HCT116 (cell line): ENCODE measurements around the gene MTG1. TPM values are rescaled to one million over a fixed set of nuclear protein-coding genes. Genes with fewer than 3 reads are reported as not detected.

Source experiments
- ATAC-seq: fragments of 200-7000 bp; cut with Tn5 transposase; 2 replicates; pipeline ENCODE4 v1.9.1; 2020; ENCODE audit warnings: mild to moderate bottlenecking, moderate library complexity
- BruUV-seq: library from RNA; stranded (reverse); fragments of 400-500 nt; replicated peaks from 2 replicates; lab custom pipeline; 2021; lab: Mats Ljungman, UMichigan
- CTCF ChIA-PET: fragments of 300-600 bp; sonication (Branson Sonifier 250); formaldehyde crosslinking; loops from one replicate; lab custom pipeline; 2021; ENCODE audit warnings: antibody characterized with exemption; lab: Charles Lee
- POLR2A ChIA-PET: fragments of 300-600, 350-600 bp; sonication (Branson Sonifier 250); formaldehyde crosslinking; loops from one replicate; lab custom pipeline; 2021; ENCODE audit warnings: antibody characterized with exemption; lab: Charles Lee
- RAD21 ChIA-PET, 2 experiments: fragments of 300-600 bp; sonication (Branson Sonifier 250); formaldehyde crosslinking; loops; one replicate each; lab custom pipeline; 2023; ENCODE audit warnings: low total read pairs in 2 of 2; ENCODE audit not compliant: uncharacterized antibody in 2 of 2, unreplicated experiment in 2 of 2, low non-redundant PET in 1 of 2; lab: Charles Lee
- DNase-seq: peaks from one replicate; pipeline ENCODE4 v3.0.0-alpha.2; 2010; ENCODE audit warnings: low read depth, low spot score
- H2AFZ ChIP-seq: fragments of 200-600 bp; shearing (Covaris generic), sonication (generic); 2 replicates; pipeline ENCODE4 v1.6.1; 2017; ENCODE audit warnings: low read depth, mixed run types, mixed read lengths, antibody characterized with exemption, low read length; ENCODE audit not compliant: poor library complexity, severe bottlenecking
- H3K27ac ChIP-seq: 2 replicates; pipeline ENCODE4 v1.5.1; 2012; ENCODE audit warnings: low read depth, low read length
- H3K27me3 ChIP-seq: fragments of 200-600 bp; sonication (generic); 2 replicates; pipeline ENCODE4 v1.6.1; 2016; ENCODE audit warnings: mixed run types, low read length, mixed read lengths; ENCODE audit not compliant: insufficient read depth
- H3K36me3 ChIP-seq, 2 experiments: fragments of 200-500 bp in 1 of 2; fragments of 200-600 bp in 1 of 2; sonication (Bioruptor generic) in 1 of 2; sonication (generic) in 1 of 2; 2 replicates each; pipeline versions ENCODE4 v1.5.1 to v1.6.1; 2014 to 2016; ENCODE audit warnings: low read length in 2 of 2, inconsistent platforms in 1 of 2, mixed read lengths in 1 of 2, mixed run types in 1 of 2; ENCODE audit not compliant: insufficient read depth in 2 of 2, control insufficient read depth in 1 of 2
- H3K4me1 ChIP-seq, 2 experiments: fragments of 200-600 bp in 1 of 2; sonication (generic) in 1 of 2; 2 replicates each; pipeline versions ENCODE4 v1.5.1 to v1.6.1; 2012 to 2017; ENCODE audit warnings: low read length in 2 of 2, inconsistent platforms in 1 of 2, mild to moderate bottlenecking in 1 of 2, mixed read lengths in 1 of 2, mixed run types in 1 of 2, moderate library complexity in 1 of 2; ENCODE audit not compliant: insufficient read depth in 2 of 2, control insufficient read depth in 1 of 2
- H3K4me2 ChIP-seq: fragments of 200-600 bp; sonication (generic); 2 replicates; pipeline ENCODE4 v1.6.1; 2017; ENCODE audit warnings: mixed run types, low read length, mixed read lengths
- H3K4me3 ChIP-seq, 2 experiments: fragments of 200-600 bp in 1 of 2; sonication (generic) in 1 of 2; replicated peaks in 1 of 2; 2 replicates each; pipeline ENCODE4 v1.5.1; 2011 to 2016; ENCODE audit warnings: low read length in 2 of 2, control low read depth in 1 of 2, low read depth in 1 of 2, mild to moderate bottlenecking in 1 of 2, mixed read lengths in 1 of 2, mixed run types in 1 of 2
- H3K79me2 ChIP-seq: fragments of 200-600 bp; sonication (generic); 2 replicates; pipeline ENCODE4 v1.6.1; 2017; ENCODE audit warnings: mild to moderate bottlenecking, mixed run types, low read length, moderate library complexity, mixed read lengths; ENCODE audit not compliant: insufficient read depth
- H3K9ac ChIP-seq: fragments of 200-600 bp; sonication (generic); 2 replicates; pipeline ENCODE4 v1.6.1; 2016; ENCODE audit warnings: low read length, mixed read lengths
- H3K9me2 ChIP-seq: fragments of 200-600 bp; sonication (generic), shearing (Covaris generic); 2 replicates; pipeline ENCODE4 v1.6.1; 2017; ENCODE audit warnings: mixed run types, mild to moderate bottlenecking, moderate library complexity; ENCODE audit not compliant: insufficient read depth
- H3K9me3 ChIP-seq, 2 experiments: fragments of 200-500 bp in 1 of 2; fragments of 200-600 bp in 1 of 2; sonication (Bioruptor generic) in 1 of 2; sonication (generic) in 1 of 2; 2 replicates each; pipeline ENCODE4 v1.6.1; 2014 to 2017; ENCODE audit warnings: low read length in 2 of 2, mixed read lengths in 2 of 2, inconsistent platforms in 1 of 2, low read depth in 1 of 2, mild to moderate bottlenecking in 1 of 2, mixed run types in 1 of 2, moderate library complexity in 1 of 2; ENCODE audit not compliant: control insufficient read depth in 1 of 2, insufficient read depth in 1 of 2
- H4K20me1 ChIP-seq: fragments of 200-600 bp; sonication (generic), shearing (Covaris generic); 2 replicates; pipeline ENCODE4 v1.6.1; 2017; ENCODE audit warnings: mixed run types, mild to moderate bottlenecking, moderate library complexity; ENCODE audit not compliant: insufficient read depth
- CBX3 ChIP-seq: IDR thresholded peaks from 2 replicates; pipeline ENCODE4 v1.6.1; 2012; ENCODE audit warnings: low read depth
- ELF1 ChIP-seq: IDR thresholded peaks from 2 replicates; pipeline ENCODE4 v1.6.1; 2012; ENCODE audit warnings: low read depth, borderline replicate concordance
- JUND ChIP-seq: IDR thresholded peaks from 2 replicates; pipeline ENCODE4 v1.6.1; 2012
- POLR2AphosphoS5 ChIP-seq: IDR thresholded peaks from 2 replicates; pipeline ENCODE4 v1.6.1; 2011; ENCODE audit warnings: mild to moderate bottlenecking, low read depth, low read length, moderate library complexity
- SIN3A ChIP-seq: IDR thresholded peaks from 2 replicates; pipeline ENCODE4 v1.6.1; 2012; ENCODE audit warnings: low read depth
- SRF ChIP-seq: IDR thresholded peaks from 2 replicates; pipeline ENCODE4 v1.6.1; 2012; ENCODE audit warnings: low read depth
- TCF7L2 ChIP-seq: IDR thresholded peaks from 2 replicates; pipeline ENCODE4 v1.7.0; 2011; ENCODE audit warnings: borderline replicate concordance, inconsistent platforms; ENCODE audit not compliant: insufficient read depth, insufficient read length; ENCODE audit errors: extremely low read depth
- YY1 ChIP-seq: IDR thresholded peaks from 2 replicates; pipeline ENCODE4 v1.6.1; 2011; ENCODE audit warnings: low read length, low read depth, moderate library complexity, mild to moderate bottlenecking; ENCODE audit not compliant: insufficient replicate concordance; ENCODE audit errors: extremely low read depth
- ZNF274 ChIP-seq: fragments of 200-500 bp; sonication (Bioruptor generic); IDR thresholded peaks from 2 replicates; pipeline ENCODE4 v1.6.1; 2014; ENCODE audit warnings: mild to moderate bottlenecking, low read depth, low read length, inconsistent platforms
- intact Hi-C: fragments of 100-400 bp; cut with micrococcal nuclease; formaldehyde crosslinking; loops from 2 replicates; pipeline ENCODE4 v1.10.0; 2022
- total RNA-seq: library from RNA; stranded (reverse); gene quantifications from one replicate; pipeline ENCODE4 v1.2.1, GENCODE V29; 2021; ENCODE audit not compliant: unreplicated experiment
- TF ChIP-seq, protein P1 (sequence below), 3 experiments: fragments of 200-600 bp in 1 of 3; sonication (generic) in 1 of 3; IDR thresholded peaks in 2 of 3; conservative IDR thresholded peaks in 1 of 3; 2 replicates each; pipeline ENCODE4 v1.5.1; 2012 to 2017; ENCODE audit warnings: low read depth in 2 of 3, low read length in 2 of 3, antibody characterized with exemption in 1 of 3, borderline replicate concordance in 1 of 3, control low read depth in 1 of 3, mild to moderate bottlenecking in 1 of 3, mixed read lengths in 1 of 3, mixed run types in 1 of 3, moderate library complexity in 1 of 3; ENCODE audit not compliant: insufficient read depth in 1 of 3
- TF ChIP-seq, protein P2 (sequence below): IDR thresholded peaks from 2 replicates; pipeline ENCODE4 v1.6.1; 2012

The MTG1 gene
- total RNA-seq, 1 experiment from 2014 or later: 23.1 TPM

DNA sequence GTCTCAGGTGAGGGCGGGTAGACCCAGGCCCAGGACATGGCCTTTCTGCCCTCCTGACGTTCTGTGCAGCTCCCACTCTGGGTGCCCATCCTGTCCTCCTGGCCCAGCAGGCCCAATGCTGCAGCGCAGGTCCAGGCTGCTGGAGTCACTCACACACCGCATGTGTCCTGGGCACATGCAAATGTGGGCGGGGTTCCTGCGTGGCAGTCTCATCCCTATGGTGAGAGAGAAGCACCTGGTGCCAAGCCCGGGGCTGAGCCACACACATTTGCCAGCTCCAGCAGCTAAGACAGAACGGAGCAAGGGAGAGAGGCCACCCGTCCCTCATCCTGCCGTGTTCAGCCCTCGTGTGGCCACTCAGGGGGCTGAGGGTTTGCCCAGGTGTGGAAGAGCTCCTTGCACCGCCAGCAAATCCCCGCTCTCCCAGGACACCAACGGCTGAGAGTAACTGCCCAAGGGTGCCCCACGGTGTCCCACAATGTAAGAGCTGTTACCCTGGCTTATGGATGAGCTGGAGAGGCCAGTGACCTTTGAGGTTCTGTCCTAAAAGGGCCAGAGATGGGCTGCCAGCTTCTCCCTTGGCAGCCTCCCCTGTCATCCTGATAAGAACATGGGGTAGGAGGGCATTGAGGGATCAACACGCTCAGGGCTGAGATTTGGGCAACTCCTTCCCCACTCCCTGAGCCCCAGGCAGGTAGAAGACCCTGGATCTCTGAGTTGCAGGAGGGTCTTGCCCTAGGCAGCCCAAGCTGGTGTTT, 40.6 kb upstream of the MTG1 start (continued):
- no peak for TF ChIP-seq YY1
- TF ChIP-seq POLR2AphosphoS5: no peak
- no peak for TF ChIP-seq TCF7L2
- no peak for TF ChIP-seq SRF

DNA sequence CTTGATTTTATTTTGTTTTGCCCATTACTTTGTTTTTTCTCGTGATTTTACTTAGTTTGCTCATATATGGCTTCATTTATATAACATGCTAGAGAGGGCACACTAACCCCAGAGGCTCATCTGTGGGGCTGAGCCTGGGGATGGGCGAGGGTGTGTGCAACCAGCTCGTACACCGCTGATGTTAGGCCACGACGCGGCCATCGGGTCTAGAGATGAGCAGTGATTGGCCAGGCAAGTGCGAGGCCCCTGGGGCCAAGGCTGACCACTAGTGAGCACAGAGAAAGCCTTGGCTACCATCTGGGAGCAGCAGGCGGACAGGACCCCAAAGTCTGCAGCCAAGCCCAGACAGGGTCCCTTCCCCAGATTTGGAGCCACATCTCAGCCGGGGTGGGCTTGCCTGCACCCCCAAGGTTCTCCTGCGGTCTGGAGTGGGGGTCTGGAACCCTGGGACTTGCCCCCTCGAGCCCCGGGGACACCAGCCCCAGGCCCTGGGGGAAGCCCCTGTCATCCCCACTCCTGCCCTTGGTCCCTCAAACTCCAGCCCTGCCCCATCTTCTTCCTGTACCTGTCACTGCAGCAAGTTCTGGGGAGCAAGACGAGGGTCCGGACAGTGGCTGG, 39.9 kb upstream of the MTG1 start:
- Histone ChIP-seq H3K79me2 (peaks cover 6% of the 10 kb centered on the region; the same call in 1 of the 2 replicates), H4K20me1 (no peaks in the 10 kb centered on the region), H3K9ac (no peak overlapping the region), H3K36me3 (no peaks in the 10 kb centered on the region), H3K9me3 (no peaks in the 10 kb centered on the region), H3K4me1 (peaks cover 3 to 5% of the 10 kb centered on the region in 2 experiments; a peak in 2 of 4 replicates), H3K9me2 (no peaks in the 10 kb centered on the region), H3K27ac (no peak overlapping the region), H3K4me2 (no peak overlapping the region), H2AFZ (no peak overlapping the region), H3K27me3 (no peaks in the 10 kb centered on the region), H3K4me3 (no peak overlapping the region)
- ChIA-PET RAD21 (no interaction called here), CTCF (no interaction called here), POLR2A (no interaction called here)
- no TSS peak for BruUV-seq
- no peak for DNase-seq
- TF ChIP-seq ZNF274: no peak
- TF ChIP-seq YY1: no peak
- TF ChIP-seq, protein P1, sequence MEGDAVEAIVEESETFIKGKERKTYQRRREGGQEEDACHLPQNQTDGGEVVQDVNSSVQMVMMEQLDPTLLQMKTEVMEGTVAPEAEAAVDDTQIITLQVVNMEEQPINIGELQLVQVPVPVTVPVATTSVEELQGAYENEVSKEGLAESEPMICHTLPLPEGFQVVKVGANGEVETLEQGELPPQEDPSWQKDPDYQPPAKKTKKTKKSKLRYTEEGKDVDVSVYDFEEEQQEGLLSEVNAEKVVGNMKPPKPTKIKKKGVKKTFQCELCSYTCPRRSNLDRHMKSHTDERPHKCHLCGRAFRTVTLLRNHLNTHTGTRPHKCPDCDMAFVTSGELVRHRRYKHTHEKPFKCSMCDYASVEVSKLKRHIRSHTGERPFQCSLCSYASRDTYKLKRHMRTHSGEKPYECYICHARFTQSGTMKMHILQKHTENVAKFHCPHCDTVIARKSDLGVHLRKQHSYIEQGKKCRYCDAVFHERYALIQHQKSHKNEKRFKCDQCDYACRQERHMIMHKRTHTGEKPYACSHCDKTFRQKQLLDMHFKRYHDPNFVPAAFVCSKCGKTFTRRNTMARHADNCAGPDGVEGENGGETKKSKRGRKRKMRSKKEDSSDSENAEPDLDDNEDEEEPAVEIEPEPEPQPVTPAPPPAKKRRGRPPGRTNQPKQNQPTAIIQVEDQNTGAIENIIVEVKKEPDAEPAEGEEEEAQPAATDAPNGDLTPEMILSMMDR (IDR thresholded peaks at IDR 0.05 in 2 of 3, conservative IDR thresholded peaks at IDR 0.05 in 1 of 3; ENCODE audit: borderline replicate concordance in 1 of 3, insufficient read depth in 1 of 3, low read depth in 2 of 3, low read length in 2 of 3): no peak
- no peak for TF ChIP-seq CBX3
- no peak for TF ChIP-seq JUND
- no peak for TF ChIP-seq SIN3A
- no peak for TF ChIP-seq ELF1
- TF ChIP-seq, protein P2, sequence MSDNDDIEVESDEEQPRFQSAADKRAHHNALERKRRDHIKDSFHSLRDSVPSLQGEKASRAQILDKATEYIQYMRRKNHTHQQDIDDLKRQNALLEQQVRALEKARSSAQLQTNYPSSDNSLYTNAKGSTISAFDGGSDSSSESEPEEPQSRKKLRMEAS: no peak
- no peak for ATAC-seq
- intact Hi-C loops: no loop called here
